GM23248 (cell line): ENCODE measurements around the gene FAM13C.

Experiments
- EZH2 ChIP-seq: fragments of 200-600 bp; sonication (generic); IDR thresholded peaks from 2 replicates; pipeline ENCODE4 v1.6.1; 2018; ENCODE audit warnings: antibody characterized with exemption, mild to moderate bottlenecking; ENCODE audit not compliant: insufficient read depth, poor library complexity, severe bottlenecking
- EZH2phosphoT487 ChIP-seq: fragments of 200-600 bp; sonication (generic); IDR thresholded peaks from 2 replicates; pipeline ENCODE4 v1.6.1; 2018; ENCODE audit warnings: antibody characterized with exemption, moderate library complexity, mild to moderate bottlenecking, low read depth; ENCODE audit not compliant: insufficient read depth

DNA sequence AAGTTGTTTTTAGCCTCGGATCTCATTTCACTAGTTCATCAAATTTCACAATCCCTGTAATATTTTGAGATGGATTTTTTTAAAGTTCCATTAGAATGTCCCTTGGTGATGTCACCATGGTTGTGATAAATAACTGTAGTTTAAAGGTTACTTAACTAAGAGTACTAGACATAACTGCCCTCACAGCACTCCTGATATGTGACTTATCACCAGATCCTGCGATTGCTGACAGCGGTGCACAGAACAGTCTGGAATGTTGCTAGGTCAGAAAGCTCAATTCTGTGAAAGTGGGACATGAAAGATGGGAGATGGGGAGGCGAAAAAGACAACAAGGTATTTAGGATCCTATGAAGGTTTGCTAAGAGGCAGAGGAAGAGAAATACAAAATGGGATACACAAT is 40.2 kb downstream of the FAM13C start:
- TF ChIP-seq EZH2phosphoT487 = no peak
- TF ChIP-seq EZH2 = no peak
